H1 (cell line): ENCODE data around the gene NKAIN2. TPM values are rescaled to one million over a fixed set of nuclear protein-coding genes. Genes with fewer than 3 reads are reported as not detected.

ENCODE experiments used
- CTCF ChIA-PET: fragments of 300-600 bp; sonication (Branson Sonifier 250); formaldehyde crosslinking; loops from one replicate; lab custom pipeline; 2021; ENCODE audit not compliant: partially characterized antibody; lab: Charles Lee
- POLR2A ChIA-PET: fragments of 300-600 bp; sonication (Branson Sonifier 250); formaldehyde crosslinking; loops from one replicate; lab custom pipeline; 2021; ENCODE audit warnings: inconsistent platforms; ENCODE audit not compliant: partially characterized antibody; lab: Charles Lee
- DNase-seq, 2 experiments: peaks; one replicate each; pipeline versions ENCODE4 v3.0.0 to v3.0.0-alpha.2; 2010 to 2022; ENCODE audit warnings: low spot score in 2 of 2, low read depth in 1 of 2, mixed read lengths in 1 of 2
- FAIRE-seq: peaks from 2 replicates; lab custom pipeline; 2011; peaks lifted over from hg19 to GRCh38; lab: Jason Lieb, UNC
- H2AFZ ChIP-seq: 2 replicates; pipeline ENCODE4 v1.8.1; 2012; ENCODE audit warnings: low read length, inconsistent platforms
- H2AK5ac ChIP-seq: 2 replicates; pipeline ENCODE4 v1.6.1; 2013; ENCODE audit warnings: low read depth, low read length
- H2BK120ac ChIP-seq: replicated peaks from 2 replicates; pipeline ENCODE3; 2013; ENCODE audit warnings: low read depth, low read length, inconsistent platforms
- H2BK12ac ChIP-seq: 2 replicates; pipeline ENCODE4 v1.6.1; 2013; ENCODE audit warnings: low read depth, low read length
- H2BK15ac ChIP-seq: 2 replicates; pipeline ENCODE4 v1.6.1; 2013; ENCODE audit warnings: low read length
- H2BK20ac ChIP-seq: 2 replicates; pipeline ENCODE4 v1.6.1; 2013; ENCODE audit warnings: low read length
- H2BK5ac ChIP-seq: 2 replicates; pipeline ENCODE4 v1.6.1; 2013; ENCODE audit warnings: low read depth, low read length
- H3K14ac ChIP-seq: 2 replicates; pipeline ENCODE4 v1.6.1; 2013; ENCODE audit warnings: inconsistent platforms; ENCODE audit not compliant: insufficient read length
- H3K18ac ChIP-seq: 2 replicates; pipeline ENCODE4 v1.6.1; 2013; ENCODE audit warnings: low read length; ENCODE audit errors: extremely low read depth
- H3K23ac ChIP-seq: 2 replicates; pipeline ENCODE4 v1.6.1; 2013; ENCODE audit warnings: inconsistent platforms; ENCODE audit not compliant: insufficient read length
- H3K23me2 ChIP-seq: 2 replicates; pipeline ENCODE4 v1.6.1; 2013; ENCODE audit warnings: low read depth, low read length
- H3K27ac ChIP-seq: 2 replicates; pipeline ENCODE4 v1.6.1; 2011; ENCODE audit warnings: low read depth, low read length, inconsistent platforms
- H3K27me3 ChIP-seq, 4 experiments: replicated peaks in 1 of 4; 1 replicate in 1 of 4; 2 replicates in 3 of 4; pipeline versions ENCODE4 v1.6.1 to v1.8.1; 2011 to 2013; ENCODE audit warnings: low read length in 3 of 4, mild to moderate bottlenecking in 3 of 4, inconsistent platforms in 2 of 4, mixed read lengths in 2 of 4, moderate library complexity in 1 of 4; ENCODE audit not compliant: control insufficient read depth in 3 of 4, insufficient read depth in 3 of 4; ENCODE audit errors: extremely low read depth in 1 of 4
- H3K36me3 ChIP-seq, 4 experiments: 2 replicates each; pipeline versions ENCODE4 v1.6.1 to v1.8.1; 2011 to 2013; ENCODE audit warnings: mild to moderate bottlenecking in 4 of 4, low read length in 3 of 4, moderate library complexity in 2 of 4, control low read depth in 1 of 4, inconsistent platforms in 1 of 4; ENCODE audit not compliant: insufficient read depth in 4 of 4, control insufficient read depth in 2 of 4
- H3K4ac ChIP-seq: replicated peaks from 2 replicates; pipeline ENCODE3; 2013; ENCODE audit warnings: low read length, low read depth, mixed read lengths, inconsistent platforms; ENCODE audit not compliant: insufficient read length
- H3K4me1 ChIP-seq, 4 experiments: replicated peaks in 1 of 4; 1 replicate in 1 of 4; 2 replicates in 3 of 4; pipeline versions ENCODE4 v1.6.1 to v1.8.1; 2011 to 2013; ENCODE audit warnings: low read length in 3 of 4, inconsistent platforms in 2 of 4, mixed read lengths in 1 of 4; ENCODE audit not compliant: insufficient read depth in 4 of 4, control insufficient read depth in 3 of 4
- H3K4me2 ChIP-seq, 2 experiments: 2 replicates each; pipeline versions ENCODE4 v1.6.1 to v1.8.1; 2011 to 2013; ENCODE audit warnings: low read depth in 2 of 2, low read length in 2 of 2, control low read depth in 1 of 2, inconsistent platforms in 1 of 2, mild to moderate bottlenecking in 1 of 2; ENCODE audit not compliant: insufficient read depth in 1 of 2
- H3K4me3 ChIP-seq, 4 experiments: fragments of 200-600, 300-600 bp in 1 of 4; sonication (generic), shearing (Covaris generic), sonication (Bioruptor Twin) in 1 of 4; 2 replicates each; pipeline versions ENCODE4 v1.5.1 to v1.8.1; 2011 to 2016; ENCODE audit warnings: low read length in 4 of 4, low read depth in 3 of 4, control low read depth in 2 of 4, inconsistent platforms in 2 of 4, mild to moderate bottlenecking in 2 of 4, mixed read lengths in 1 of 4, moderate library complexity in 1 of 4; ENCODE audit not compliant: insufficient read depth in 2 of 4; ENCODE audit errors: extremely low read depth in 1 of 4
- H3K56ac ChIP-seq: replicated peaks from 2 replicates; pipeline ENCODE3; 2013; ENCODE audit warnings: low read depth, mild to moderate bottlenecking, mixed read lengths, low read length, inconsistent platforms; ENCODE audit not compliant: insufficient read length
- H3K79me1 ChIP-seq: 2 replicates; pipeline ENCODE4 v1.6.1; 2013; ENCODE audit warnings: low read depth, low read length, control low read depth
- H3K79me2 ChIP-seq, 2 experiments: 2 replicates each; pipeline versions ENCODE4 v1.6.1 to v1.8.1; 2012 to 2013; ENCODE audit warnings: low read length in 2 of 2, mild to moderate bottlenecking in 2 of 2, inconsistent platforms in 1 of 2; ENCODE audit not compliant: insufficient read depth in 2 of 2, control insufficient read depth in 1 of 2
- H3K9ac ChIP-seq, 4 experiments: replicated peaks in 1 of 4; 1 replicate in 1 of 4; 2 replicates in 3 of 4; pipeline versions ENCODE4 v1.6.1 to v1.8.1; 2011 to 2013; ENCODE audit warnings: low read depth in 3 of 4, low read length in 3 of 4, control low read depth in 2 of 4, mild to moderate bottlenecking in 2 of 4, moderate library complexity in 2 of 4, inconsistent platforms in 1 of 4; ENCODE audit errors: extremely low read depth in 1 of 4
- H3K9me3 ChIP-seq, 2 experiments: 2 replicates each; pipeline versions ENCODE4 v1.6.1 to v1.8.1; 2012 to 2013; ENCODE audit warnings: mild to moderate bottlenecking in 2 of 2, moderate library complexity in 2 of 2, control low read depth in 1 of 2, inconsistent platforms in 1 of 2, low read depth in 1 of 2, low read length in 1 of 2, mixed read lengths in 1 of 2; ENCODE audit not compliant: insufficient read depth in 2 of 2
- H4K20me1 ChIP-seq, 2 experiments: replicated peaks in 1 of 2; 2 replicates each; pipeline versions ENCODE3 to v1.8.1; 2011 to 2013; ENCODE audit warnings: inconsistent platforms in 2 of 2, low read length in 2 of 2, mild to moderate bottlenecking in 1 of 2; ENCODE audit not compliant: insufficient read depth in 2 of 2, control insufficient read depth in 1 of 2
- H4K5ac ChIP-seq: 2 replicates; pipeline ENCODE4 v1.6.1; 2013; ENCODE audit warnings: low read length, low read depth, mixed read lengths, inconsistent platforms; ENCODE audit not compliant: insufficient read length
- H4K8ac ChIP-seq: 2 replicates; pipeline ENCODE4 v1.8.0; 2013; ENCODE audit warnings: mild to moderate bottlenecking, moderate library complexity, low read length, inconsistent platforms; ENCODE audit not compliant: insufficient read depth; ENCODE audit errors: extremely low read depth
- H4K91ac ChIP-seq: replicated peaks from 2 replicates; pipeline ENCODE3; 2013; ENCODE audit warnings: low read length, mixed read lengths, inconsistent platforms; ENCODE audit not compliant: insufficient read length
- BCL11A ChIP-seq, 2 experiments: IDR thresholded peaks; one replicate each; pipeline ENCODE4 v1.6.1; 2011; ENCODE audit warnings: low read depth in 2 of 2, low read length in 2 of 2, mild to moderate bottlenecking in 2 of 2
- CEBPB ChIP-seq: IDR thresholded peaks from 2 replicates; pipeline ENCODE4 v1.6.1; 2012; ENCODE audit warnings: low read depth, low read length
- CHD1 ChIP-seq: IDR thresholded peaks from 2 replicates; pipeline ENCODE4 v1.6.1; 2012; ENCODE audit warnings: low read depth, low read length, improper control_type of control experiment
- CHD2 ChIP-seq: IDR thresholded peaks from 2 replicates; pipeline ENCODE4 v1.6.1; 2012; ENCODE audit warnings: low read length, improper control_type of control experiment
- CREB1 ChIP-seq: IDR thresholded peaks from 2 replicates; pipeline ENCODE4 v1.6.1; 2012; ENCODE audit warnings: inconsistent platforms
- GTF2F1 ChIP-seq: IDR thresholded peaks from 2 replicates; pipeline ENCODE4 v1.6.1; 2012; ENCODE audit warnings: low read depth, low read length, improper control_type of control experiment, borderline replicate concordance
- HDAC2 ChIP-seq, 2 experiments: fragments of 300-600 bp in 1 of 2; sonication (generic) in 1 of 2; IDR thresholded peaks; 2 replicates each; pipeline ENCODE4 v1.6.1; 2011 to 2012; ENCODE audit warnings: low read depth in 2 of 2, low read length in 2 of 2, mild to moderate bottlenecking in 2 of 2, moderate library complexity in 2 of 2, borderline replicate concordance in 1 of 2, inconsistent platforms in 1 of 2
- KDM5A ChIP-seq: fragments of 200-600 bp; IDR thresholded peaks from 2 replicates; pipeline ENCODE4 v1.7.1; 2012; ENCODE audit warnings: mild to moderate bottlenecking, low read length, inconsistent platforms, mixed read lengths
- NANOG ChIP-seq: IDR thresholded peaks from 2 replicates; pipeline ENCODE4 v1.6.1; 2011; ENCODE audit warnings: low read length, low read depth, mild to moderate bottlenecking, inconsistent platforms; ENCODE audit not compliant: insufficient read depth, poor library complexity, severe bottlenecking
- POLR2A ChIP-seq, 2 experiments: IDR thresholded peaks; 1 replicate in 1 of 2; 2 replicates in 1 of 2; pipeline ENCODE4 v1.6.1; 2011; ENCODE audit warnings: low read depth in 2 of 2, low read length in 2 of 2, mild to moderate bottlenecking in 2 of 2; ENCODE audit errors: control extremely low read depth in 1 of 2
- RXRA ChIP-seq: IDR thresholded peaks from 2 replicates; pipeline ENCODE4 v1.6.1; 2011; ENCODE audit warnings: low read depth, mild to moderate bottlenecking, low read length, moderate library complexity; ENCODE audit not compliant: insufficient read depth
- SAP30 ChIP-seq: fragments of 300-600 bp; sonication (generic); IDR thresholded peaks from 2 replicates; pipeline ENCODE4 v1.7.1; 2012; ENCODE audit warnings: low read length, moderate library complexity, mild to moderate bottlenecking, inconsistent platforms; ENCODE audit not compliant: insufficient read depth, insufficient replicate concordance
- SP4 ChIP-seq: IDR thresholded peaks from 2 replicates; pipeline ENCODE4 v1.6.1; 2012; ENCODE audit warnings: low read length, inconsistent platforms
- TEAD4 ChIP-seq: IDR thresholded peaks from 2 replicates; pipeline ENCODE4 v1.6.1; 2012; ENCODE audit warnings: low read depth, low read length, inconsistent platforms, mixed read lengths
- WGBS, 2 experiments: shearing (Covaris generic) in 1 of 2; methylation state at CpG; one replicate each; pipeline versions ENCODE4 v1.1.6 to v1.1.7; 2013 to 2015; ENCODE audit warnings: low lambda C conversion rate in 2 of 2, mixed read lengths in 2 of 2, inconsistent platforms in 1 of 2, low coverage in 1 of 2, missing lambda C conversion rate in 1 of 2; ENCODE audit not compliant: insufficient replicate concordance in 2 of 2, insufficient coverage in 1 of 2, insufficient read length in 1 of 2; ENCODE audit errors: extremely low coverage in 1 of 2, missing lambda C conversion rate in 1 of 2; 5-methylcytosine and 5-hydroxymethylcytosine counted together
- polyA plus RNA-seq, 7 experiments: library from polyadenylated mRNA; depleted of rRNA in 3 of 7; stranded (reverse) in 5 of 7; unstranded in 2 of 7; fragments of >200 nt in 5 of 7; fragments of 200-250 nt in 2 of 7; gene quantifications; 1 replicate in 5 of 7; 2 replicates in 1 of 7; 4 replicates in 1 of 7; pipeline versions ENCODE4 v1.2.1 to v1.2.3, GENCODE V29; 2011 to 2013; ENCODE audit warnings: missing spikeins in 2 of 7, mixed read lengths in 2 of 7
- total RNA-seq: library from RNA; stranded (reverse); fragmentation: NEBNext Ultra II Directional; extraction: Animal tissue kit (Norgen Biotek cat#: 25700); gene quantifications from 2 replicates; pipeline ENCODE4 v1.2.1, GENCODE V29; 2021
- TF ChIP-seq, protein P1 (sequence below): IDR thresholded peaks from 2 replicates; pipeline ENCODE4 v1.6.1; 2011; ENCODE audit warnings: low read length, improper control_type of control experiment

Gene NKAIN2
- total and polyA plus RNA-seq, 2 of the 8 experiments (the other 6 are each of a cell fraction or from before 2014, with no cell fraction given) = 0.20 to 0.34 TPM

DNA sequence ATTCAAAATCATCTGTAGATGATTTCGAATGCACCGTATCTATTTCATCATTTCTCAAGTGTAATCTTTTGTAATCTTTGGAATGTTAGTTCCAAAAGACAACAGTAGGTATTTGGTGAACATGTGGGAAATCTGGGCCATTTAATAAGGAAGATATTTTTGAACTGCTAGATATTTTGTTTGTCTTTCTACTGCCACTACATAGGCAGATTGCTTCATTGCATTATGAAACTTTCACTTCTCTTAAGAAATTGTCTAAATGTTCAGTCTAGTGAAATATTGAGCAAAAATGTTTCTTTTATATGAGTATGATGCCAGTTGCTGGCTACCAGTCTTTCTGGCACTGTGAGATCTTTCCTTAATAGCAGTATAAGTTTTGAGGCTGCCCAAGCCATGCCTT lies 630.8 kb downstream of the NKAIN2 start:
- Histone ChIP-seq H4K91ac (no peak overlapping the region), H4K5ac (no peak overlapping the region), H3K4me2 (no peak overlapping the region), H2BK20ac (no peak overlapping the region), H4K8ac (no peak overlapping the region), H3K27me3 (peaks cover 0 to 1% (median 0%) of the 10 kb centered on the region in 4 experiments; a peak in 1 of 7 replicates), H2BK12ac (no peak overlapping the region), H3K79me1 (no peaks in the 10 kb centered on the region), H3K4ac (no peak overlapping the region), H3K79me2 (no peaks in the 10 kb centered on the region), H3K36me3 (no peaks in the 10 kb centered on the region), H3K9ac (no peak overlapping the region), H2AFZ (no peak overlapping the region), H3K56ac (no peak overlapping the region), H3K4me1 (no peaks in the 10 kb centered on the region), H3K4me3 (no peak overlapping the region), H2BK120ac (no peak overlapping the region), H3K23ac (no peak overlapping the region), H3K27ac (no peak overlapping the region), H2AK5ac (no peak overlapping the region), H2BK15ac (no peak overlapping the region), H3K9me3 (no peaks in the 10 kb centered on the region), H3K18ac (no peak overlapping the region), H4K20me1 (no peaks in the 10 kb centered on the region), H3K23me2 (no peaks in the 10 kb centered on the region), H3K14ac (no peak overlapping the region), H2BK5ac (no peak overlapping the region)
- ChIA-PET CTCF (no interaction called here), POLR2A (no interaction called here)
- DNase-seq (no peak), FAIRE-seq (no peak)
- WGBS, 2 experiments = 93% methylated on average over 2 of the region's 2 CpGs; no CpG with 5 or more reads in 1 of the 2 experiments
- no peak for TF ChIP-seq POLR2A (IDR thresholded peaks at IDR 0.05; ENCODE audit: control extremely low read depth in 1 of 2, low read depth in 2 of 2, low read length in 2 of 2)
- TF ChIP-seq, protein P1, sequence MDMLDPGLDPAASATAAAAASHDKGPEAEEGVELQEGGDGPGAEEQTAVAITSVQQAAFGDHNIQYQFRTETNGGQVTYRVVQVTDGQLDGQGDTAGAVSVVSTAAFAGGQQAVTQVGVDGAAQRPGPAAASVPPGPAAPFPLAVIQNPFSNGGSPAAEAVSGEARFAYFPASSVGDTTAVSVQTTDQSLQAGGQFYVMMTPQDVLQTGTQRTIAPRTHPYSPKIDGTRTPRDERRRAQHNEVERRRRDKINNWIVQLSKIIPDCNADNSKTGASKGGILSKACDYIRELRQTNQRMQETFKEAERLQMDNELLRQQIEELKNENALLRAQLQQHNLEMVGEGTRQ = no peak
- TF ChIP-seq CHD2 = no peak
- no peak for TF ChIP-seq SP4
- TF ChIP-seq NANOG = no peak
- TF ChIP-seq RXRA = no peak
- no peak for TF ChIP-seq TEAD4
- no peak for TF ChIP-seq BCL11A (IDR thresholded peaks at IDR 0.05; ENCODE audit: low read depth in 2 of 2, low read length in 2 of 2)
- no peak for TF ChIP-seq GTF2F1
- TF ChIP-seq SAP30 = no peak
- TF ChIP-seq CHD1 = no peak
- TF ChIP-seq HDAC2 (IDR thresholded peaks at IDR 0.05; ENCODE audit: borderline replicate concordance in 1 of 2, low read depth in 2 of 2, low read length in 2 of 2) = no peak
- TF ChIP-seq CEBPB = no peak
- no peak for TF ChIP-seq CREB1
- no peak for TF ChIP-seq KDM5A
